Fibroblast of lung (primary cell): ENCODE measurements around the gene MBD4.

ENCODE experiments used
- EZH2 ChIP-seq: IDR thresholded peaks from 2 replicates; pipeline ENCODE4 v1.5.1; 2012; ENCODE audit warnings: low read length, control low read depth, mild to moderate bottlenecking; ENCODE audit errors: missing control alignments
- TF ChIP-seq, protein P1 (sequence below), 2 donors: IDR thresholded peaks in 1 of 2; conservative IDR thresholded peaks in 1 of 2; 1 replicate in 1 of 2; 2 replicates in 1 of 2; pipeline ENCODE4 v1.5.1; 2011 to 2012; ENCODE audit warnings: low read length in 2 of 2, control low read depth in 1 of 2, inconsistent platforms in 1 of 2, low read depth in 1 of 2, mild to moderate bottlenecking in 1 of 2

DNA sequence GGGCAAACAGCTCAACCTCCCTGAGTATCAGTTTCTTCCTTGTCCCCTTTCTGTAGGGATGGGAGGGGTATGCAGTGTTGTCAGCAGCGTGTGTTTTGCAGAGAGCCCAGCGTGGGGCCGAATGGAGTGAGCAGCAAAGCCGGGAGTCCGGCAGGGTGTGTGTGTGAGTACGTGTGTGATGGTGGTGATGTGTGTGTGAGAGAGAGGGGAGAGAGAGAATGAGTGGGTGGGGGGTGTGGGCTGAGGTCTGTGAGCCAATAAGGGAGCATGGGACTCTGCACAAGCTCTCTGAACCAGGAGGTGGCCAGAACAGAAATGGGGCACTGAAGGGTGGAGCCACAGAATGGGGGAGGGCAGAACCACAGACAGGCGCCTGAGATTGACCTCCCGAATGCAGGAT lies 44.1 kb upstream of the MBD4 start:
- TF ChIP-seq, protein P1, sequence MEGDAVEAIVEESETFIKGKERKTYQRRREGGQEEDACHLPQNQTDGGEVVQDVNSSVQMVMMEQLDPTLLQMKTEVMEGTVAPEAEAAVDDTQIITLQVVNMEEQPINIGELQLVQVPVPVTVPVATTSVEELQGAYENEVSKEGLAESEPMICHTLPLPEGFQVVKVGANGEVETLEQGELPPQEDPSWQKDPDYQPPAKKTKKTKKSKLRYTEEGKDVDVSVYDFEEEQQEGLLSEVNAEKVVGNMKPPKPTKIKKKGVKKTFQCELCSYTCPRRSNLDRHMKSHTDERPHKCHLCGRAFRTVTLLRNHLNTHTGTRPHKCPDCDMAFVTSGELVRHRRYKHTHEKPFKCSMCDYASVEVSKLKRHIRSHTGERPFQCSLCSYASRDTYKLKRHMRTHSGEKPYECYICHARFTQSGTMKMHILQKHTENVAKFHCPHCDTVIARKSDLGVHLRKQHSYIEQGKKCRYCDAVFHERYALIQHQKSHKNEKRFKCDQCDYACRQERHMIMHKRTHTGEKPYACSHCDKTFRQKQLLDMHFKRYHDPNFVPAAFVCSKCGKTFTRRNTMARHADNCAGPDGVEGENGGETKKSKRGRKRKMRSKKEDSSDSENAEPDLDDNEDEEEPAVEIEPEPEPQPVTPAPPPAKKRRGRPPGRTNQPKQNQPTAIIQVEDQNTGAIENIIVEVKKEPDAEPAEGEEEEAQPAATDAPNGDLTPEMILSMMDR (conservative IDR thresholded peaks at IDR 0.05 in 1 of 2, IDR thresholded peaks at IDR 0.05 in 1 of 2; ENCODE audit: low read depth in 1 of 2, low read length in 2 of 2): no peak
- no peak for TF ChIP-seq EZH2
